HG03108 (cell line): ENCODE results near the gene LDB1.

Experiments used
- ATAC-seq: cut with Tn5 transposase; IDR thresholded peaks from one replicate; pipeline ENCODE4 v1.9.1; 2021; ENCODE audit warnings: moderate library complexity; ENCODE audit not compliant: unreplicated experiment

Gene LDB1

DNA sequence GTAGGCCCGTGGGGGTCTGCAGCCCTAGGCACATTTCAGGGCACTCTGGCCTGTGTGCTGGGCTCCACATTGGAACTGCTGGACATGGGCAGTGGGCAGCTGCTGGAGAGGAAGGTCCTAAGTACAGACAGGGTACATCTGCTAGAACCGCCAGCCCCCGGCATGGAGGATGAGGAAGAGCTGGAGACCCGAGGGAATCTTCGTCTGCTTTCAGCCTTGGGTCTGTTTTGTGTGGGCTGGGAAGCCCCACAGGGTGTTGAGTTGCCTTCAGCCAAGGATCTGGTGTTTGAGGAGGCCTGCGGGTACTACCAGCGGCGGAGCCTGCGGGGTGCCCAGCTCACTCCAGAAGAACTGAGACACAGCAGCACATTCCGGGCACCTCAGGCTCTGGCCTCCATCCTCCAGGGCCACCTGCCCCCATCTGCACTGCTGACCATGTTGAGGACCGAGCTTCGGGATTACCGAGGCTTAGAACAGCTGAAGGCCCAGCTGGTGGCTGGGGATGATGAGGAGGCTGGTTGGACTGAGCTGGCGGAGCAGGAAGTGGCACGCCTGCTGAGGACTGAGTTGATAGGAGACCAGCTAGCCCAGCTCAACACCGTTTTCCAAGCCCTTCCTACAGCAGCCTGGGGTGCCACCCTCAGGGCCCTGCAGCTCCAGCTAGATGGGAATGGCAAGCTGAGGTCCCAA is 53.6 kb downstream of the LDB1 start:
- no peak for ATAC-seq

DNA sequence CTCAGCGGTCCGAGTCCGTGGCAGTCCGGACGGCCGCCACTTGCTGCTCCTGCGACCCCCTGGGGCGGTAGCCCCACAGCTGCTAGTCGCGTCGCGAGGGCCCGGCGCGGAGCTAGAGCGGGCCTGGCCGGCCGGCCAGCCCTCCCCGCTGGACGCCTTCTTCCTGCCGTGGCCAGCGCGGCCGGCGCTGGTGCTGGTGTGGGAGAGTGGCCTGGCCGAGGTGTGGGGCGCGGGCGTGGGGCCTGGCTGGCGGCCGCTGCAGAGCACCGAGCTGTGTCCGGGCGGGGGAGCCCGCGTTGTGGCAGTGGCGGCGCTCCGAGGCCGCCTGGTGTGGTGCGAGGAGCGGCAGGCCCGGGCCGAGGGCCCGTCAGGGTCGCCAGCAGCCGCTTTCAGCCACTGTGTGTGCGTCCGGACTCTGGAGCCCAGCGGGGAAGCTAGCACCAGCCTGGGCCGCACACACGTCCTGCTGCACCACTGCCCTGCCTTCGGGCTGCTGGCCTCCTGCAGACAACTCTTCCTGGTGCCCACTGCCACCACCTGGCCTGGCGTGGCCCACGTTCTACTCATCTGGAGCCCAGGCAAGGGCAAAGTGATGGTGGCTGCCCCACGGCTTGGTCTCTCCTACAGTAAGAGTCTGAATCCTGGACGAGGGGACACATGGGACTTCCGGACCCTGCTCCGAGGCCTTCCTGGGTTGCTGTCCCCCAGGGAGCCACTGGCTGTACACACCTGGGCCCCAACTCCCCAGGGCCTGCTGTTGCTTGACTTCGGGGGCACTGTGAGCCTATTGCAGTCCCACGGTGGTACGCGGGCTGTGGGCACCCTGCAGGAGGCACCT is 54.4 kb downstream of the LDB1 start:
- ATAC-seq: peak; percentile 18

DNA sequence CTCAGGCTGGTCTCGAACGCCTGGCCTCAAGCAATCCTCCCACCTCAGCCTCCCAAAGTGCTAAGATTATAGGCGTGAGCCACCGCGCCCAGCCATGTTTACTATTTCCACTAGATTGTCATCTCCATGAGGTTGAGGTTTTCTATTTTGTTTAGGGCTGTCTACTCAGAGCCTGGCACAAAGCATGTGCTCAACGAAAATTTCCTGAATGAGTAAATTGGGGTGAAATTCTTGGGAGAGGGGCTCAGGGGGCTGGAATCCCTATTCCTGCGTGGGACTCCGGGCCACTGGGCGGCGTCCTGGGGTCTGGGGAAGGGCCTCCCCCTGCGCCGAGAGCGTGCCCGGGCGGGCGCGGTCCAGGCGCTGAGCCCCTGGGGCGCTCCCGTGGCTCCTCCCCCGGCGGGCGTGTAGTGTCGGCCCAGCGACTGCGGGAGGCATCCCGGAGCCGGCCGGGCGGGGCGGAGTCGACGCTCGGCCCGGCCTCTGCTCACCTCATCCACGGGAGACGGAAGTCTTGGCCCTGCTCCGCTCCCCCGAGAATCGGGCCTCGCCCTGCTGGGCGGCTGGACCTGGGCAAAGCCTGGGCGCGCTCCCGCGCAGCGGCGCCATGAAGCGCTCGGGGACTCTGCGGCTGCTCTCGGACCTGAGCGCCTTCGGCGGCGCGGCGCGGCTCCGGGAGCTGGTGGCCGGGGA is 55.2 kb downstream of the LDB1 start, which contains the start of gene HPS6:
HPS6 (plus strand) TSS at position 482 of the 693 bp plus-strand sequence; CDS start at position 608, 126 bp downstream.
- ATAC-seq: peak; percentile 93

DNA sequence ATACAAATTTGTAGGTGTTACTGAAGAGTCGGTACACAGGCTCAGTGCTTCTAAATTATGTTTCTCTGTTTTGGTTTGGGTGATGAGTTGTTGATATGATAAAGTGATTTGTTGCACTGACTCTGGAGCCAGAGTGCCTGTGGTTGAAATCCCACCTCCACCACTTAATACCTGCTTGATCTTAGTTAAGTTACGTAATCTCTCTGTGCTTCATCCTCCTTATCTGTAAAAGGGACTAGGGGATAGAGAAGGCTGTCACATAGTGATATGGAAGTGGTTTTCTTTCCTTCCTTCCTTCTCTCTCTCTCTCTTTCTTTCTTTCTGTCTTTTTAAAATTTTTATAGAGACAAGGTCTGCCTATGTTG is 55.7 kb downstream of the LDB1 start:
- ATAC-seq: no peak

DNA sequence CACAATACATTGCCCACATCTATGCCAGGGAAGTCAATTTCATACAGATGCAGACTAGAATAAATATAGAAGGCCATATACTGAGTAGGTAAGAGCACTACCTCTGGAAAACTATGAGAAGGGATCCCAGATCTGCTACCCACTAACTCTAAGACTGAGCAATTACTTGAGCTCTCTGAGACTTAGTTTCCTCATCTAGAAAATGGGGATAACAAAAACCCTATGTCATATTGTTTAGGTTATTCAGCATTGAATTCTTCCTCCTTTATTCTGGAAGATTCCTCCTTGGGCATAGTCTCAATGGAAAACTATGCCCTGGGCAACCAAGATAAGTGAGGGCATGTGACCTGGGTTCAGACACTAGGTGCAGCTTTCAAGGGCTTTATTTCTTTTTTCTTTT is 60.2 kb downstream of the LDB1 start:
- ATAC-seq: no peak
